C4-2B (cell line): ENCODE measurements around the gene ARRDC5.
"Not testable (repeated sequence)": the region's sequence is repeated elsewhere in the genome, so short reads cannot be mapped to it uniquely, and the experiment has no call there.

Experiments used
- CTCF ChIP-seq: fragments of 450-650 bp; conservative IDR thresholded peaks from 2 replicates; pipeline ENCODE4 v1.5.1; 2017; ENCODE audit warnings: mild to moderate bottlenecking
- ZFX ChIP-seq: fragments of 450-650 bp; IDR thresholded peaks from 2 replicates; pipeline ENCODE4 v1.6.1; 2017

- not testable (repeated sequence) for TF ChIP-seq CTCF, ZFX
These were observed 48.0 kb upstream of the ARRDC5 start for GRCh38 chr19:4950650-4951049.
